GM18499 (cell line): ENCODE measurements around the gene CHPF2.

Source experiments
- ATAC-seq: cut with Tn5 transposase; IDR thresholded peaks from one replicate; pipeline ENCODE4 v1.9.1; 2021; ENCODE audit warnings: moderate number of reproducible peaks; ENCODE audit not compliant: insufficient read depth, unreplicated experiment

CHPF2 gene

DNA sequence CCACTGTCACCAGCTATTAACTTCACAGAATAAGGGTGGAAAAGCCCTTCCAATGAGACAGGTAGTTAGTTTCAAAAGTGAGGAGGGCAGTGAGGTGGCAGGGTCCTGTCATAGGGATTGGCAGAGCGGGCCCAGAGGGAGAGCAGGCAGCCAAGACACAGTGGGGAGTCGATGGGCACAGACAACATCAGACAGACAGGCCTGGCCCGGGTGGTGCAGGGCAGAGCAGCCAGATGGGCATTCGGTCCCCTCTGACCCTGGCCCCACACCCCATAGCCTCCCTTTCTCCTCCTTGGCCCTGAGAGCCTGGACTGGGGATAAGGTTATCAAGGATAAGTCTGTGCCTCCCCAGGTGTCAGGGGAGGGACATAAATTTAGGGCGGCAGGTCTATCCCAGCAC, 47.6 kb downstream of the CHPF2 start:
- no peak for ATAC-seq

DNA sequence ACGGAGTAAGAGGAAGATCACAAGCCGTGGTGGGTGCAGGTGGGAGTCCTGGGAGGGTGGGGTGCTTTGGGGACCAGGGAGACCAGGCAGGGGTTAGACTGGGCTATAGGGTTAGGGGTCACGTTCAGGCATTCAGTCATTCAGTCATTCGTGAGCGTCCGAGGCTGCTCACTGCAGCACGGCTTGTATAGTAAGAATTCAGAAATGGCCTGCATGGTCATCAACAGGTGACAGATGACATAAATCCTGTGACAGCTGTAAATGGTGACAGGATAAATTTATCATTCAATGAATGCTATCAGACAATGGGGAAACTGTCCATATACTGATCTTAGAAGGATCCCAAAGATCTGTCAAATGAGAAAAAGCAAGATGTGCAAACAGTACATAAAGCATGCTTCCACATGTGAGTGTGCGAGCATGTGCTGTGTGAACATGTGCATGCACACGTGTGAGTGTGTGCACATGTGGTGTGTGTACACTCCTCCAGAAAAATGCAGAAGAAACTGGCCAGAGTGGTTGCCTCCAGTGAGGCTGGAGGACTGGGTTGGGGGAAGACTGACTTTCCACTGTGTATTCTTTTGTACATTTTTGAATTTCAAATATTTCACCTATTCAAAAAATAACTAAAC, 48.2 kb downstream of the CHPF2 start:
- no peak for ATAC-seq

DNA sequence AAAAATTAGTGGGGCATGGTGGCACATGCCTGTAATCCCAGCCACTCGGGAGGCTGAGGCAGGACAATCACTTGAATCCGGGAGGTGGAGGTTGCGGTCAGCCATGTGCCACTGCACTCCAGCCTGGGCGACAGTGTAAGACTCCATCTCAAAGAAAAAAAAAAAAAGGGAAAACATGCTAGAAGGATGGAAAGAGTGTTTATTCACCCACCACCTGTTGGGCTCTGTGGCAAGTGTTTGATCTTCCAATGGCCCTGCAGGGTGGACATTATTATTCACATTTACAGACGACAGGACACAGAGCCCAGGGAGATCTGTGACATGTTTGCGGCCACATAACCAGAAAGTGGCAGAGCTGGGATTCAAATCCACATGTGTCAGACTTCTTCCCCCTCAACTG, 49.4 kb downstream of the CHPF2 start:
- ATAC-seq: no peak

DNA sequence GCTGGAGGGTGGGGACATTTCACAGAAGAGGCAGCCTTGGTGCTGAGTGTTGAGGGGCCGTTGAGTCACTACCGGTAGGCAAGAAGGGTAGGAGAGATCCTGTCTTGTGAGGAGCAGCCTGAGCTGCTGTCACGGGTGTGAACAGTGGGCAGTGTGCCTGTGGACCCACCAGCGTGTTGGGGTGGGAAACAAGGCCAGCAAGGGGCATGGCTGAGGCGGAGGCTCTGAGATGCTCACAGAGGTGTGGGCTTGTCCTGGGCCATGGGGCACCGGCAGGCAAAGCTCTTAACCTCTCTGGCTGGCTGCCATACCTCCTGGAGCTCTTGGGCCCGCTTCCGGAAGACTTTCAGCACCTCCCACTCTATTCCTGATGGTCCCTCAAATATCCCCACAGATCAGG, 49.8 kb downstream of the CHPF2 start:
- ATAC-seq: no peak

DNA sequence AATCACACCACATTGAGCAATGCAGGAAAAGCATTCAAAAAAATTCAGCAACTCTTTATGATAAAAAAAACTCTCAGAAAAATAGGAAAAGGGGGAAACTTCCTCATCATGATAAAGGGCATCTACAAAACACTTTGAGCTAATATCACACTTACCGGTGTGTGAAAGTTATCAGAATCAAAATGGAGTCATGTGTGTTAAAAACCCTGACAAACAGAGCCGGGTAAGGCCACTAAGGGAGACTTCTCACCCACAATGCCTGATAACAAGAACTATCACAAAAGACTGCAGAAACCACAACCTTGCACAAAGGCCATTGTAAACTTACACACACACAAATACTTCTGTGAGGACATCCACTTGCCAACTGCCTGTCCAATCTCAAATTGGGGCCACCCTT, 51.0 kb downstream of the CHPF2 start:
- ATAC-seq: no peak

DNA sequence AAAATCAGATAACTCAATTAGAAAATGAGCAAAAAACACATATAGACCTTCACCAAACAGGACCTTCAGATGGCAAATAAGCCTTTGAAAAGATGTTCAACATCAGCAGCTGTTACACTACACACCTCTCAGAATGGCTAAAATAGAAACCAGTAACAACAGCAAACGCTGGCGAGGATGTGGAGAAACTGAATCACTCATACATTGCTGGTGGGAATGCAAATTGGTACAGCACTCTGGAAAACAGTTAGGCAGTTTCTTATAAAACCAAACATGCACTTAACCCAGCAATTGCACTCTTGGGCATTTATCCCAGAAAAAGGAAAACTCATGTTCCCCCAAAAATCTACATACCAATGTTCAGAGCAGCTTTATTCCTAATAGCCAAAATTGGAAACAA, 53.9 kb downstream of the CHPF2 start:
- ATAC-seq: no peak
